ENCODE measurements around the gene TMEM132D.

GRCh38 chr12:129657179-129657578 is 246.6 kb downstream of the TMEM132D start:
- TF ChIP-seq USF2 (IDR thresholded peaks at IDR 0.05; ENCODE audit: low read length) (no peak), EZH2 (IDR thresholded peaks at IDR 0.05; ENCODE audit: low read depth, low read length, severe bottlenecking) (no peak)

Measured in H1 (cell line).